Activated CD4-positive, alpha-beta T cell treated with anti-CD3 and anti-CD28 coated beads for 36 hours (primary cell): Measurements from ENCODE around the gene MAN1A1. TPM values are rescaled to one million over a fixed set of nuclear protein-coding genes. Genes with fewer than 3 reads are reported as not detected.

Experiments used
- ATAC-seq: fragments of 200-7000 bp; cut with Tn5 transposase; one replicate; pipeline ENCODE4 v1.10.0; 2021; ENCODE audit warnings: mild to moderate bottlenecking, moderate library complexity
- CTCF ChIA-PET: fragments of 350-600 bp; sonication (Branson Sonifier 250); formaldehyde crosslinking; loops from one replicate; lab custom pipeline; 2021; ENCODE audit warnings: antibody characterized with exemption; lab: Charles Lee
- POLR2A ChIA-PET: fragments of 350-600 bp; sonication (Branson Sonifier 250); formaldehyde crosslinking; loops from one replicate; lab custom pipeline; 2021; ENCODE audit warnings: antibody characterized with exemption, inconsistent platforms; lab: Charles Lee
- DNase-seq: peaks from one replicate; pipeline ENCODE4 v3.0.0-alpha.2; 2020
- H3K27ac Mint-ChIP-seq: one replicate; pipeline ENCODE4 v1.8.0; 2021; ENCODE audit warnings: mixed read lengths
- H3K27me3 Mint-ChIP-seq: one replicate; pipeline ENCODE4 v1.8.0; 2021; ENCODE audit warnings: mixed read lengths
- H3K36me3 Mint-ChIP-seq: one replicate; pipeline ENCODE4 v1.8.0; 2021; ENCODE audit warnings: low read depth, mixed read lengths
- H3K4me1 Mint-ChIP-seq: one replicate; pipeline ENCODE4 v1.8.0; 2021; ENCODE audit warnings: mixed read lengths
- H3K4me3 Mint-ChIP-seq: one replicate; pipeline ENCODE4 v1.8.0; 2021; ENCODE audit warnings: mild to moderate bottlenecking, moderate library complexity, mixed read lengths
- H3K9me3 Mint-ChIP-seq: one replicate; pipeline ENCODE4 v1.8.0; 2021; ENCODE audit warnings: low read depth, mixed read lengths
- intact Hi-C, 2 experiments: fragments of 100-400 bp; cut with DNase I in 1 of 2; cut with micrococcal nuclease in 1 of 2; formaldehyde crosslinking; loops; one replicate each; pipeline versions ENCODE4 v1.14.2 to v1.15.1; 2022 to 2024; cut with DNase I, micrococcal nuclease
- total RNA-seq, 2 experiments: library from RNA; stranded (reverse); gene quantifications; one replicate each; pipeline ENCODE4 v1.2.3, GENCODE V29; 2021

Gene MAN1A1
- total RNA-seq, 2 experiments from 2014 or later, result 15.3 to 18.4 TPM

GRCh38 chr6:119231394-119231793, 118.2 kb downstream of the MAN1A1 start:
- POLR2A ChIA-PET, result no interaction called here
- CTCF ChIA-PET, result no interaction called here

GRCh38 chr6:119230160-119230559, 119.4 kb downstream of the MAN1A1 start:
- DNase-seq (no peak), ATAC-seq (no peak)
- CTCF ChIA-PET, result no interaction called here
- H3K4me3 Mint-ChIP-seq, result no peak overlapping the region
- peaks cover 5% of the 10 kb centered on the region for H3K4me1 Mint-ChIP-seq
- POLR2A ChIA-PET, result no interaction called here
- no peaks in the 10 kb centered on the region for H3K9me3 Mint-ChIP-seq
- peaks cover 7% of the 10 kb centered on the region for H3K36me3 Mint-ChIP-seq
- intact Hi-C loops, result no loop called here
- H3K27ac Mint-ChIP-seq, result no peak overlapping the region
- no peaks in the 10 kb centered on the region for H3K27me3 Mint-ChIP-seq

More at GRCh38 chr6:119231394-119231793, 118.2 kb downstream of the MAN1A1 start:
- Mint-ChIP-seq H3K27me3 (no peaks in the 10 kb centered on the region), H3K27ac (no peak overlapping the region), H3K9me3 (no peaks in the 10 kb centered on the region), H3K36me3 (peaks cover 14% of the 10 kb centered on the region), H3K4me3 (no peak overlapping the region), H3K4me1 (peaks cover 8% of the 10 kb centered on the region)
- ATAC-seq (no peak), DNase-seq (no peak)
- intact Hi-C loops, result no loop called here

- no peak for ATAC-seq
Observed at GRCh38 chr6:119227377-119227776, 122.2 kb downstream of the MAN1A1 start.

GRCh38 chr6:119226089-119226488, 123.5 kb downstream of the MAN1A1 start:
- Mint-ChIP-seq H3K4me3 (no peak overlapping the region), H3K9me3 (no peaks in the 10 kb centered on the region), H3K4me1 (no peaks in the 10 kb centered on the region), H3K27ac (no peak overlapping the region), H3K36me3 (peaks cover 1% of the 10 kb centered on the region), H3K27me3 (no peaks in the 10 kb centered on the region)
- ChIA-PET CTCF (no interaction called here), POLR2A (no interaction called here)
- no peak for DNase-seq
- no peak for ATAC-seq
- intact Hi-C loops, result no loop called here

More at GRCh38 chr6:119227377-119227776, 122.2 kb downstream of the MAN1A1 start:
- no peaks in the 10 kb centered on the region for H3K4me1 Mint-ChIP-seq
- no peaks in the 10 kb centered on the region for H3K27me3 Mint-ChIP-seq
- DNase-seq, result no peak
- no peak overlapping the region for H3K4me3 Mint-ChIP-seq
- peaks cover 1% of the 10 kb centered on the region for H3K36me3 Mint-ChIP-seq
- ChIA-PET CTCF (no interaction called here), POLR2A (no interaction called here)
- intact Hi-C loops, result no loop called here
- H3K27ac Mint-ChIP-seq, result no peak overlapping the region
- no peaks in the 10 kb centered on the region for H3K9me3 Mint-ChIP-seq

- Mint-ChIP-seq H3K9me3 (no peaks in the 10 kb centered on the region), H3K36me3 (peaks cover 1% of the 10 kb centered on the region)
- CTCF ChIA-PET, result no interaction called here
Observed at GRCh38 chr6:119224095-119224701, 125.4 kb downstream of the MAN1A1 start.

GRCh38 chr6:119220452-119220851, 129.1 kb downstream of the MAN1A1 start:
- H3K9me3 Mint-ChIP-seq, result no peaks in the 10 kb centered on the region
- H3K36me3 Mint-ChIP-seq, result peaks cover 1% of the 10 kb centered on the region
- intact Hi-C loops, result no loop called here
- ATAC-seq (no peak), DNase-seq (no peak)
- H3K27ac Mint-ChIP-seq, result no peak overlapping the region
- ChIA-PET POLR2A (no interaction called here), CTCF (no interaction called here)
- no peak overlapping the region for H3K4me3 Mint-ChIP-seq
- H3K4me1 Mint-ChIP-seq, result no peaks in the 10 kb centered on the region
- no peaks in the 10 kb centered on the region for H3K27me3 Mint-ChIP-seq

More at GRCh38 chr6:119224095-119224701, 125.4 kb downstream of the MAN1A1 start:
- ATAC-seq (no peak), DNase-seq (no peak)
- POLR2A ChIA-PET, result no interaction called here
- no peaks in the 10 kb centered on the region for H3K27me3 Mint-ChIP-seq
- intact Hi-C loops, result no loop called here
- no peaks in the 10 kb centered on the region for H3K4me1 Mint-ChIP-seq
- no peak overlapping the region for H3K27ac Mint-ChIP-seq
- H3K4me3 Mint-ChIP-seq, result no peak overlapping the region

- POLR2A ChIA-PET, result interaction anchor here (0.6 kb wide), 2 partner anchors 37 to 909 kb away, joined by 3 to 4 read pairs; no protein-coding TSS in a partner anchor
- H3K27ac Mint-ChIP-seq, result no peak overlapping the region
- H3K4me3 Mint-ChIP-seq, result no peak overlapping the region
- intact Hi-C loops, result no loop called here
- no peaks in the 10 kb centered on the region for H3K27me3 Mint-ChIP-seq
- DNase-seq, result no peak
- H3K36me3 Mint-ChIP-seq, result no peaks in the 10 kb centered on the region
- H3K9me3 Mint-ChIP-seq, result no peaks in the 10 kb centered on the region
- CTCF ChIA-PET, result interaction anchor here (0.8 to 1.4 kb wide), 3 partner anchors 9 to 216 kb away, joined by 3 to 4 read pairs (median 3); no protein-coding TSS in a partner anchor
- no peak for ATAC-seq
- H3K4me1 Mint-ChIP-seq, result no peaks in the 10 kb centered on the region
Observed at GRCh38 chr6:119218548-119218947, 131.0 kb downstream of the MAN1A1 start.

- CTCF ChIA-PET, result no interaction called here
- intact Hi-C loops, result no loop called here
- Mint-ChIP-seq H3K27ac (no peak overlapping the region), H3K4me1 (no peaks in the 10 kb centered on the region), H3K9me3 (no peaks in the 10 kb centered on the region), H3K4me3 (no peak overlapping the region), H3K36me3 (no peaks in the 10 kb centered on the region), H3K27me3 (no peaks in the 10 kb centered on the region)
- no peak for DNase-seq
- no peak for ATAC-seq
- POLR2A ChIA-PET, result no interaction called here
Observed at GRCh38 chr6:119215885-119216590, 133.5 kb downstream of the MAN1A1 start.

GRCh38 chr6:119215309-119215708, 134.3 kb downstream of the MAN1A1 start:
- Mint-ChIP-seq H3K9me3 (no peaks in the 10 kb centered on the region), H3K27me3 (no peaks in the 10 kb centered on the region), H3K36me3 (no peaks in the 10 kb centered on the region), H3K4me1 (no peaks in the 10 kb centered on the region), H3K27ac (no peak overlapping the region), H3K4me3 (no peak overlapping the region)
- DNase-seq, result no peak
- intact Hi-C loops, result no loop called here
- ChIA-PET CTCF (no interaction called here), POLR2A (no interaction called here)
- ATAC-seq, result no peak

- POLR2A ChIA-PET, result no interaction called here
- Mint-ChIP-seq H3K36me3 (no peaks in the 10 kb centered on the region), H3K27ac (no peak overlapping the region), H3K4me3 (no peak overlapping the region), H3K4me1 (peaks cover 13% of the 10 kb centered on the region), H3K9me3 (no peaks in the 10 kb centered on the region), H3K27me3 (no peaks in the 10 kb centered on the region)
- CTCF ChIA-PET, result interaction anchor here (0.6 kb wide), 1 partner anchor 263 kb away, joined by 3 read pairs; no protein-coding TSS in a partner anchor
- intact Hi-C loops, result no loop called here
- DNase-seq, result no peak
- ATAC-seq, result no peak
Observed at GRCh38 chr6:119210596-119210995, 139.0 kb downstream of the MAN1A1 start.

GRCh38 chr6:119209452-119210205, 139.9 kb downstream of the MAN1A1 start:
- Mint-ChIP-seq H3K4me3 (no peak overlapping the region), H3K36me3 (peaks cover under 1% of the 10 kb centered on the region), H3K4me1 (peaks cover 13% of the 10 kb centered on the region), H3K9me3 (no peaks in the 10 kb centered on the region), H3K27me3 (no peaks in the 10 kb centered on the region), H3K27ac (no peak overlapping the region)
- ChIA-PET CTCF (interaction anchor here (1.1 to 1.2 kb wide), 3 partner anchors 8 to 61 kb away, joined by 3 to 5 read pairs (median 4); no protein-coding TSS in a partner anchor), POLR2A (no interaction called here)
- ATAC-seq, result no peak
- intact Hi-C loops, result no loop called here
- DNase-seq, result no peak
